ENCODE measurements around the gene LNX1. TPM values are rescaled to one million over a fixed set of nuclear protein-coding genes. Genes with fewer than 3 reads are reported as not detected.

Gene LNX1
- total RNA-seq, 1 experiment from 2014 or later = 3.3 TPM

GRCh38 chr4:53507058-53507457 lies 84.2 kb downstream of the LNX1 start:
- POLR2A ChIA-PET = no interaction called here
- RAD21 ChIA-PET (ENCODE audit: low non-redundant PET in 1 of 2, low total read pairs in 2 of 2, uncharacterized antibody in 2 of 2, unreplicated experiment in 2 of 2) = interaction anchor here in 1 of 2 experiments (0.6 kb wide), 1 partner anchor 34 kb away, joined by 3 read pairs; no protein-coding TSS in a partner anchor
- H3K27me3 ChIP-seq (ENCODE audit: insufficient read depth, low read length) = no peaks in the 10 kb centered on the region; the same call in 1 of the 2 replicates
- H3K9me3 ChIP-seq (ENCODE audit: control insufficient read depth in 1 of 2, insufficient read depth in 1 of 2, low read depth in 1 of 2, low read length in 2 of 2) = no peaks in the 10 kb centered on the region
- DNase-seq (ENCODE audit: low read depth, low spot score) = no peak
- TF ChIP-seq ELF1 (IDR thresholded peaks at IDR 0.05; ENCODE audit: borderline replicate concordance, low read depth) = no peak
- TF ChIP-seq CEBPB (IDR thresholded peaks at IDR 0.05; ENCODE audit: low read depth) = no peak
- TF ChIP-seq MAX (IDR thresholded peaks at IDR 0.05) = no peak
- no peak for TF ChIP-seq EGR1 (IDR thresholded peaks at IDR 0.05; ENCODE audit: low read depth)
- TF ChIP-seq CBX3 (IDR thresholded peaks at IDR 0.05; ENCODE audit: low read depth) = no peak
- no peak for TF ChIP-seq TCF7L2 (IDR thresholded peaks at IDR 0.05; ENCODE audit: borderline replicate concordance, extremely low read depth, insufficient read depth, insufficient read length)
- TF ChIP-seq SP1 (IDR thresholded peaks at IDR 0.05; ENCODE audit: low read depth) = no peak
- TF ChIP-seq POLR2A (IDR thresholded peaks at IDR 0.05; ENCODE audit: borderline replicate concordance, extremely low read depth, insufficient read depth, insufficient read length) = no peak
- no peaks in the 10 kb centered on the region for H3K4me1 ChIP-seq (ENCODE audit: control insufficient read depth in 1 of 2, insufficient read depth in 2 of 2, low read length in 2 of 2)
- H3K36me3 ChIP-seq (ENCODE audit: control insufficient read depth in 1 of 2, insufficient read depth in 2 of 2, low read length in 2 of 2) = no peaks in the 10 kb centered on the region
- H3K79me2 ChIP-seq (ENCODE audit: insufficient read depth, low read length) = no peaks in the 10 kb centered on the region
- no TSS peak for BruUV-seq (replicated peaks)
- ATAC-seq = no peak
- no peak overlapping the region for H3K27ac ChIP-seq (ENCODE audit: low read depth, low read length)
- intact Hi-C loops (cut with micrococcal nuclease) = no loop called here
- H3K9me2 ChIP-seq (ENCODE audit: insufficient read depth) = no peaks in the 10 kb centered on the region
- no peak overlapping the region for H3K9ac ChIP-seq (ENCODE audit: low read length)
- H3K4me3 ChIP-seq (replicated peaks in 1 of 2; ENCODE audit: low read depth in 1 of 2, low read length in 2 of 2) = no peak overlapping the region
- H3K4me2 ChIP-seq (ENCODE audit: low read length) = no peak overlapping the region
- CTCF ChIA-PET = interaction anchor here (1.1 to 1.7 kb wide), 2 partner anchors 94 to 298 kb away, joined by 4 to 12 read pairs; no protein-coding TSS in a partner anchor
- H4K20me1 ChIP-seq (ENCODE audit: insufficient read depth) = no peaks in the 10 kb centered on the region
- no peak overlapping the region for H2AFZ ChIP-seq (ENCODE audit: low read depth, low read length, poor library complexity, severe bottlenecking)

- Histone ChIP-seq H3K27me3 (ENCODE audit: insufficient read depth, low read length) (no peaks in the 10 kb centered on the region; the same call in 1 of the 2 replicates), H3K4me1 (ENCODE audit: control insufficient read depth in 1 of 2, insufficient read depth in 2 of 2, low read length in 2 of 2) (no peaks in the 10 kb centered on the region), H3K4me3 (replicated peaks in 1 of 2; ENCODE audit: low read depth in 1 of 2, low read length in 2 of 2) (no peak overlapping the region), H3K9me2 (ENCODE audit: insufficient read depth) (no peaks in the 10 kb centered on the region), H3K79me2 (ENCODE audit: insufficient read depth, low read length) (no peaks in the 10 kb centered on the region), H3K36me3 (ENCODE audit: control insufficient read depth in 1 of 2, insufficient read depth in 2 of 2, low read length in 2 of 2) (no peaks in the 10 kb centered on the region), H3K9me3 (ENCODE audit: control insufficient read depth in 1 of 2, insufficient read depth in 1 of 2, low read depth in 1 of 2, low read length in 2 of 2) (no peaks in the 10 kb centered on the region), H3K9ac (ENCODE audit: low read length) (no peak overlapping the region), H3K4me2 (ENCODE audit: low read length) (no peak overlapping the region), H4K20me1 (ENCODE audit: insufficient read depth) (no peaks in the 10 kb centered on the region), H3K27ac (ENCODE audit: low read depth, low read length) (no peak overlapping the region), H2AFZ (ENCODE audit: low read depth, low read length, poor library complexity, severe bottlenecking) (no peak overlapping the region)
- DNase-seq (ENCODE audit: low read depth, low spot score) = no peak
- BruUV-seq (replicated peaks) = no TSS peak
- POLR2A ChIA-PET = no interaction called here
- RAD21 ChIA-PET (ENCODE audit: low non-redundant PET in 1 of 2, low total read pairs in 2 of 2, uncharacterized antibody in 2 of 2, unreplicated experiment in 2 of 2) = no interaction called here
- intact Hi-C loops (cut with micrococcal nuclease) = no loop called here
- no peak for ATAC-seq
- TF ChIP-seq CTCF (IDR thresholded peaks at IDR 0.05 in 2 of 3, conservative IDR thresholded peaks at IDR 0.05 in 1 of 3; ENCODE audit: borderline replicate concordance in 1 of 3, insufficient read depth in 1 of 3, low read depth in 2 of 3, low read length in 2 of 3) (peak in 2 of 3 experiments; percentile 3 to 18; a peak in 2 of 6 replicates), ELF1 (IDR thresholded peaks at IDR 0.05; ENCODE audit: borderline replicate concordance, low read depth) (no peak), RAD21 (IDR thresholded peaks at IDR 0.05; ENCODE audit: low read depth) (peak; percentile 38)
- CTCF ChIA-PET = interaction anchor here (1.1 to 1.7 kb wide), 2 partner anchors 95 to 299 kb away, joined by 4 to 12 read pairs; no protein-coding TSS in a partner anchor
Observed at GRCh38 chr4:53505947-53506346, 85.3 kb downstream of the LNX1 start.

Measured in HCT116 (cell line).